ENCODE data around the gene KICS2. TPM values are rescaled to one million over a fixed set of nuclear protein-coding genes. Genes with fewer than 3 reads are reported as not detected.
A peak's percentile ranks its signal among the peaks of the same experiment; 100 is the strongest.
"Not testable (repeated sequence)": the region's sequence is repeated elsewhere in the genome, so short reads cannot be mapped to it uniquely, and the experiment has no call there.

KICS2 gene
- polyA plus RNA-seq (ENCODE audit: insufficient read length): 3.6 TPM

DNA sequence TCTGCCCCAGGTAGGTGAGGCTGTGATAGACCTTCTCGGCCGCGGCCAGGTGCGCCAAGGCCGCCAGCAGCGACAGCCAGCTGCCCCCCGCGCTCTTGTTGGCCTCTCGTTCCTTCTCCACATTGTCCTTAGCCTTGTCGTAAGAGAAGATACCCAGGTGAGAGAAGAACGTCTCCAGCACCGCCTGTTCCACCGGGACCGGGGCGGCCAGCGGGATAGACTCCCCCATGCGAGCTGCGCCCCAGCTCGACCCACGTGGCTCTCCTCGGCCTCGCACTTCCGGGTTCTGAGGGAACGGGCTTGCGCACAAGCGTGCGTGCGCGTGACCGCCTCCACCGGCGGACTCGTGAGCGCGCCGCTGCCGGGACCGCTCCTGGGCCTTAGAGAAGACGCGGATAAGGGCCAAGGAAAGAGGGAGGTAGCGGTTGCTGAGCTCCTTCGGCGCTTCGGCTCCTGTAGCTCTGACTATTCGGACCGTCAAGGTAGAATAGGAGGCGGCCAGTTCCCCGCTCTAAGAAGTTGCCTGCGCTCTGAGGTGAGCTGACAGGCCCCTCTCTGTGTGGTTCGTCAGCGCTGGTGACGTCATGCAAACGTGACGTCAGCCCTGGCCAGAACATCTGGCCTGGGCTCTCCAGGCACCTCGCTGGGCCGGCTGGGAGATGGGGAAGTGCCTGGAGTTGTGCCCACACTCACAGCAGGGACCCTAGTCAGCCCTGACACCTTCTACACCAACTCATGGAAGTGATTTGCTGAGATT lies at the start of gene KICS2:
TSS of gene KICS2 (minus strand) at position 288 of the 757 bp plus-strand sequence. CDS start at position 229, 59 bp downstream.
- peak; percentile 95 for DNase-seq

GRCh38 chr12:64270411-64270810 lies 48.3 kb upstream of the KICS2 start:
- no peak for DNase-seq

- DNase-seq: no peak
These were observed 47.1 kb upstream of the KICS2 start for GRCh38 chr12:64269161-64269560.

DNA sequence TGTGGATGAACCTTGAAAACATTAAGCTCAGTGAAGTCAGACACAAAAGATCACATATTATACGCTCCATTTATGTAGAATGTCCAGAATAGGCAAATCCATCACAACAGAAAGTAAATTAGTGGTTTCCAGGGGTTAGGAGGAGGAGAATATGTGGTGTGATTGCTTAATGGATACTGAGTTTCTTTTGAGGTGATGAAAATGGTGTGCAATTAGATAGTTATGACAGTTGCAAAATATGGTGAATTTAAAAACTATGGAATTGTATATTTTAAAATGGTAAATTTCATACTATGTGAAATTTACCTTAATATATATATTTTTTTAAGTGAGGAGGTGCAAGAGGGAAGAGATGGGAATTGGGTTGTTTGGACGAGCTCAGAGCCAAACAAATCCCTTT lies 46.3 kb upstream of the KICS2 start:
- DNase-seq: no peak

DNA sequence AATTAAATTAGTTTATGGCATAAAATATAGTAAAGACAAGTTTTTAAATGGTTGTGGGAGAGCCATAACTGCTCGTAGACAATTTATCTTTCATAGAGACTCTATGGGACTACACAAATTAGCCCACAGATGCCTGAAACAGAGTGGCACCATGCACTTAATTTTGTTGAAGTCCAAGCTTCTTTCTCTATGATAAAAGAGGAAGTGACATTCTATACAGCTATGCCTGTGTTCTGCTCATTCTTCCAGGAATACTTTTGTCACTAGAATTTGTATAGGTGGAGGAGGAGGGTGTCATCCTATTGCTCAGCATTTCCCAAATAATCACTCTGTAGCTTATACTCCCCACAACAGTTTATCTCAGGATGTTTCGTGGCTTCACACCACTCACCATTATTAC lies 43.7 kb upstream of the KICS2 start:
- no peak for DNase-seq

DNA sequence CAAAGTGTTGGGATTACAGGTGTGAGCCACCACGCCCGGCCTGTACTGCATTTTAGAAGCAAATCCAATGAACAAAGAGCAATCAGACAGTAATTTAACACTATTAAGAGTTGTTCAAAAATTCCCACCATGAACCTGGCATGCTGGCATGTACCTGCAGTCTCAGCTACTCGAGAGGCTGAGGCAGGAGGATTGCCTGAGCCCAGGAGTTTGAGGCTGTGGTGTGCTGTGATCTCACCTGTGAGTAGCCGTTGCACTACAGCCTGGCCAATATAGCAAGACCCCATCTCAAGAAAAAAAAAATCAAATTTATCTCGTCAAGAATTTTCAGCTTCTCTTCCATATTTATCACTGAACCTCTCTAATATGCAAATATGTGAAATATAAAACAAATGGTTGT lies 39.7 kb upstream of the KICS2 start:
- DNase-seq: no peak

DNA sequence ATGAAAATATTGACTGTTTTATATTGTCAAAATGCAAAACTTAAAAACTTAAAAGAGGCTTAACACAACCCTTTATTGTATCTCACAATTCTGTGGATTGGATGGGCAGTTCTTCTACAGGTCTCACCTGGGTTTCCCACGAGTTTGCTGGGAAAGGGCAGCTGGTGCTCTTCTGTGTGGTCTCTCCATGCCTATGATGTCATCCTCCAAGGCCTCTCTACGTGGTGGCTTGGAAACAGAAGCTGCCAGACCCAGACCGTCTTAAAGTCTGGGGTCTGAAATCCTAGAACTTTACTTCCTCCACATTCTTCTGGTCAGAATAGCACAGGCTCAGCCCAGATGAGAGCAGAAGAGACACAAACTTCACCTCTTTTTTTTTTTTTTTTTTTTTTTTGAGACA lies 36.5 kb upstream of the KICS2 start:
- DNase-seq: no peak

GRCh38 chr12:64256166-64256800 lies 34.2 kb upstream of the KICS2 start:
- peak; percentile 57 for DNase-seq

GRCh38 chr12:64255249-64255648 lies 33.2 kb upstream of the KICS2 start:
- no peak for DNase-seq

DNA sequence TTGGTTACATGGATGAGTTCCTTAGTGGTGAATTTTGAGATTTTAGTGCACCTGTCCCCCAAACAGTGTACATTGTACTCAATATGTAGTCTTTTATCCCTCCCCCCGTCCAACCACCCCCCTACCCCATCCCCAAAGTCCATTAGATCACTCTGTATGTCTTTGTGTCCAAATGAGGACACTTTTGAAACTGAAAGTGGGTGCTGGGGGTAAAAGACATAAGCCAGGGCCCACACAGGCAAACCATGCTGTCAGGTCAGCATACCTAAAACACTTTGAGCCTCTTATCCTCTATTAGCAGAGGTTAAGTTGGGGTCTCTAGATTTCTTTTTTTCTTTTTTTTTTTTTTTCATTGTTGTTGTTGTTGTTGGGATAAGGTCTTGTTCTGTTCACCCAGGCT lies 31.3 kb upstream of the KICS2 start:
- no peak for DNase-seq

DNA sequence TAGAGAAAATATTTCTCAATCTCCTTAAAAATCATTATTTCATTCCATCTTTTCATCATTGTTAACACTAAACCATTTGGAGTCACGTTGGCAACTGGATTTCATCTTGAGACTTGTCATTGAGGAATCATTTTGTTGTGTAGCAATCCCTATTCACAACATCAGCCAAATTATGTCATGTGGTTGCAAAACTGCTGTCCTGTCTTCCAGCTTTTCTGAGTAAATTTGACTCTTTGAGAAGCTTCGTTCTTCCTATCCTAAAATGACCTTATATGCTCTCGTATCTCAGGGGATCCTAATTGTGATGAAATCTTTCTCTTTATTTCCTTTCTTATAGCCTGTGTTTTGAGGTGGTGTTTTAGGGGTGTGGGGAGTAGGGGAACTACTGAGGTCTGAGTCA lies 30.6 kb upstream of the KICS2 start:
- no peak for DNase-seq

DNA sequence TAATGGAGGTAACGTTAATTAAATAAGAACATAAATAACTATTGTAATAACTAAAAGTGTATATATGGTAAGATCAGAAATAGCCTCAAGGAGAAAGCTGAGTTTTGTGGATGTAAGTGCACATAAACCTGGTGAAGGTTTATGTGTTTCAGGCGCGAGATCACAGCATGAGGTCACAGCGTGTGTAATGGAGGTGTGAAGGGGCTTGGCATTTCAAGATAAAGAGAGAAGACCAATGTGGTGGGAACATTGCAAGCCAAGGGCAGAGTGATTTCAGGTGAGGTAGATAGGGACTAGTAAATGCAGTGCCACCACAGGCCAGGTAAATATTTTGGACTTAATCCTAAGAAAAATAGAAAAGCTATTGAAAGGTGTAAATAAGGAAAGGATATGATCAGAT lies 21.7 kb upstream of the KICS2 start:
- DNase-seq: no peak

DNA sequence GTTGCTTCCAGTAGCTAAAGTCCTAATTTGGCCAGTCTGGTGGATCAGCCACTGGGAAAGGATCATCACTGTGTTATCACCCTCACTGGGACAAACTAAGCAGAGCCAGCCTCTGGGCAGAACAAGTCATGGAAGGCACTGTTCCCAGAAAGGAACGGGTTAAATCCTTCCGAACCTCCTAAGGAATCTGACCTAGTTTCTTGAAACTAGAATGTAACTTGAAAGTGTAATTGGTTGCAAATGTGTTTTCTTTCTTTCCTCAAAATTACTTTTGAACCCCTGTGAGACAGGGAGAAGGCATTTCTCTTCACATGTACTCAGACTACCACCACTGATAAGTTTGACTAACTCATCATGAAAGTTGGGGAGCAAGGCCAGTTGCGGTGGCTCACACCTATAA lies 18.7 kb upstream of the KICS2 start:
- DNase-seq: no peak

- no peak for DNase-seq
These were observed 15.3 kb upstream of the KICS2 start for GRCh38 chr12:64237382-64237781.

DNA sequence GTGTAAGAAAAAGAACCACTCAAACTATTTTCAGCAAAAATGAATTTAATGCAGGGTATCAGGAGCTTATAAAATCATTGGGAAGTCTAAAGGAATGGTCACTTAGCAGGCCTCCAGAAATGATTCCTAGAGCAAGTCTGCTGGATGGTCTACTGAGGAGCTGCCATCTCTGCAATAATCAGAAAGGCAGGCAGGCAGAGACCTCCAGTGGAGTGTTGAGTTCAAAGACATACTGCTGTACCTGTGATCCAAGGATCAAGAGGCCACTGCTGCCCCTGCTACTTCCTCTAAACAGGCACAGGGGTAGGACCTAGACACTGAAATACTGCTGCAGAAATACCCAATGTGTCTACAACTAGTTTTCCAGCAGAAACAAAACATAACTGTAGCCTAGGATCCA lies 14.5 kb upstream of the KICS2 start:
- DNase-seq: no peak

GRCh38 chr12:64232196-64232595 lies 10.1 kb upstream of the KICS2 start:
- DNase-seq: no peak

DNA sequence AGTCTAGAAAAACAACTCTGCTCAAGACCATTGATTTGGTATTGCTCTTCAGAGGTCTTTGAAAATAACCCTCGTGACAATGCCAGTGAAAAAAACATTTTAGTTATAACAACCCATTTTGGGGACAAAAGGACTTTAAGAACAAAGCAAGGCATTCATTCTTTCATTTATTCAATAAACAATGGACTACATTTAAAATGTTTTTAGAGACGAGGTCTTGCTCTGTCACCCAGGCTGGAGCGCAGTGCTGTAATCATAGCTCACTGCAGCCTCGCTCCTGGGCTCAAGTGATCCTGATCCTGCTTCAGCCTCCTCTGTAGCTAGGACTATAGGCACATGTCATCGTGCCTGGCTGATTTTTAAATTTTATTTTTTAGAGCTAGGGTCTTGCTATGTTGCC lies 7.7 kb upstream of the KICS2 start:
- DNase-seq: no peak

DNA sequence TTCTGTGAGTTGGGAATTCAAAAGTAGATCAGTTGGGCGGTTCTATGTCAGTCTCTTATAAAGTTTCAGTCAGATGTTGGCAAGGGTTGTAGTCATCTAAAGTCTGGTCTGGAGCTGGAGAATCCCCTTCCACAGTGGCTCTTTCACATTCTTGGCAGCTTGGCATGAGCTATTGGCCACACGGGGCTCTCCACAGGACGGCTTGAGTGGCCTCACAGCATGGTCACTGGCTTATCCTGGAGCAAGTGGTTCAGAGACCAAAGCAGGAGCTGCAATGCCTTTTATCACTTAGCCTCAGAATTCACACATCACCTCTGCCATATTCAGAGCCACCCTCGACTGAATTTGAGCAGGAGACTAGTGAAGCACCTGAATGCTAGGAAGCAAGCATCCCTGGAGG lies 7.1 kb upstream of the KICS2 start:
- DNase-seq: no peak

GRCh38 chr12:64225626-64226025 lies 3.5 kb upstream of the KICS2 start:
- no peak for DNase-seq

DNA sequence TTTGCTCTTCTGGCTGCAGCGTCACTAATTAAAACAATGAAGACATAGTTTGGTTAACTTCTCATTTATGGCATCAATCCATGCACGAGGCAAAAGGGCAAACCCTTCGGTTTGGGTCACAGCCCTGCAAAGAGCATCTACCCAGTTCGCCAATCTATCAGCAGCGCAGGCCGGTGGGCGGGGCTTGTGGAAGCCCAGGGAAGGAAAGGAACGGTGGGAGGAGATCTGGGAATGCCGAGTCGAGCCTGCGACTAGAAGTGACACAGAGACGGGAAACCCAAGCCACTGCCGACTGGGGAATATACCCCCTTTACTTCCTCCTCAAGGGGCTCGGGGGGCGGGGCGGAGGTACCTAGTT lies 466 bp downstream of the KICS2 start:
- peak; percentile 76 for DNase-seq

DNA sequence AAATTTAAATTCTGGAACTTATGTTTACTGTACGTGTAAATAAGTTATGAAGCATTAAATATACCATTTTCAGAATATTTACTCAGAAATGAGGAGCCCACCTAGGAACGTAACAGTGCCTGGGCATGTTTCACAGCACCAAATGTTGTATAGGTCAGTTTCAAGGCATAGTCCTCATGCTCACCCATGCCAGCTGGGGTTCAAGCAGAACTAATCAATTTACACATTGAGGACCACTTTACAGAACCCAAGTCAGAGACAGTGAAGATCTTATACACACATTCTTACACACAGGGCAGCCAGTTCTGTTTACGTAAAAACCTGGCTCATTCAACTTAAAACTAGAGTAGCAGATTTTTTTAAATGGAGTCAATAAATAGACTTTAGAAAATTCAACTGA lies 2.0 kb downstream of the KICS2 start:
- no peak for DNase-seq

DNA sequence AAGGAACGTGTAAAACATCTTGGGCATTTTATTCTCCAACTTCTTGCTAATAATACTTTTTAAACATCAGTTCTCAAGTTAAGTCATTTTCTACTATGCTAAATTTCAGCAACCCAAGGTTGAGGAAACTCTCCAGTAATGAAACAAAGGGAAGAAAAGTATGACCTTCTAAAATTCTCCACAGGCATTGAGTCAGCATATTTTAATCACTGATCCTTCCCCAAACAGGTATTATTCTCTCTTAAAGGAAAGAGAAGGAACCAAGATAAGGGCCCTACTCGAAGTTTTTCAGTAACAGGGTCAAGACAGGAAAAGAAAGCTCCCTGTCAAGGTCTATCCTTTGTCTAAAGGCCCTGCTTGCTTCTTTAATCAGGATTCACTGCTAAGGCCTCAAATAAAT lies 3.0 kb downstream of the KICS2 start:
- DNase-seq: no peak

DNA sequence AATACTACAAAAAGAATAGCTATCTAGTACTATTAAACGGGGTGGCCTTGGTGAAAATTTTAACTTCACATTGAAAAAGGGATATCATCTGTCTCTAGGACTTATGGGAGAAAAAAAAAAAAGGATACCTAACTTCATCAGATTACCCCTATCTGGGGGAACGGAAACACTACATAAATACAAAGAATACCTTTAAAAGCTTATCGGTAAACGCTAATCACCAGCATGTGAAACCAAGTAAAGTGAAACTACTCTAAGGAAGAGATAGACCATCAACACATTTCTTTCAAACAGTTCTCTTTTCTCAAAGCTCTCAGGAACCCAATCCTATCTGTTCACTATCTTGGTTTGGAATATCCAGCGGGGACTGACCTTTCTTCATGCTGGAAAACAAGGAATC lies 3.5 kb downstream of the KICS2 start:
- no peak for DNase-seq

GRCh38 chr12:64217643-64218042 lies 4.5 kb downstream of the KICS2 start:
- DNase-seq: not testable (repeated sequence)

- DNase-seq: no peak
These were observed 5.9 kb downstream of the KICS2 start for GRCh38 chr12:64216239-64216638.

Measured in hindlimb muscle (tissue), 1 donor.